Measurements from ENCODE around the gene RAMP3. TPM values are rescaled to one million over a fixed set of nuclear protein-coding genes. Genes with fewer than 3 reads are reported as not detected.

Gene RAMP3
- total and polyA plus RNA-seq, 7 donors, result 9.9 to 18.0 (median 16.3) TPM

- H3K4me3 ChIP-seq, result no peak overlapping the region
- H3K27ac ChIP-seq, result no peak overlapping the region
- ATAC-seq (no peak), DNase-seq (no peak)
- no peaks in the 10 kb centered on the region for H3K36me3 ChIP-seq (ENCODE audit: insufficient read depth in 1 of 2, low read depth in 1 of 2)
- H3K4me1 ChIP-seq, result no peaks in the 10 kb centered on the region
- peaks cover 0 to 39% (median 5%) of the 10 kb centered on the region in 3 donors for H3K27me3 ChIP-seq (ENCODE audit: insufficient read depth in 3 of 3, low read length in 2 of 3)
- TF ChIP-seq CTCF (IDR thresholded peaks at IDR 0.05), result no peak
- 50 to 59% (median 52%) methylated on average over 11 of the region's 11 CpGs for WGBS, 3 donors
- intact Hi-C loops (cut with DNase I), result no loop called here
- H3K9me3 ChIP-seq, result no peaks in the 10 kb centered on the region
Measured at GRCh38 chr7:45216622-45217165, 59.1 kb downstream of the RAMP3 start.

GRCh38 chr7:45217358-45217757 is 59.8 kb downstream of the RAMP3 start:
- H3K27ac ChIP-seq, result no peak overlapping the region
- DNase-seq (no peak), ATAC-seq (no peak)
- no peak overlapping the region for H3K4me3 ChIP-seq
- H3K9me3 ChIP-seq, result no peaks in the 10 kb centered on the region
- no peaks in the 10 kb centered on the region for H3K4me1 ChIP-seq
- peak; percentile 5 for TF ChIP-seq CTCF (IDR thresholded peaks at IDR 0.05)
- 54 to 65% (median 58%) methylated on average over 5 to 6 of the region's 6 CpGs for WGBS, 3 donors
- H3K27me3 ChIP-seq (ENCODE audit: insufficient read depth in 3 of 3, low read length in 2 of 3), result peaks cover 0 to 32% (median 5%) of the 10 kb centered on the region in 3 donors
- intact Hi-C loops (cut with DNase I), result no loop called here
- no peaks in the 10 kb centered on the region for H3K36me3 ChIP-seq (ENCODE audit: insufficient read depth in 1 of 2, low read depth in 1 of 2)

- no peak overlapping the region for H3K4me3 ChIP-seq
- 78 to 85% (median 81%) methylated on average over 12 of the region's 12 CpGs for WGBS, 3 donors
- DNase-seq, result no peak
- H3K9me3 ChIP-seq, result no peaks in the 10 kb centered on the region
- TF ChIP-seq CTCF (IDR thresholded peaks at IDR 0.05), result no peak
- ATAC-seq, result no peak
- intact Hi-C loops (cut with DNase I), result no loop called here
- no peak overlapping the region for H3K27ac ChIP-seq
- H3K27me3 ChIP-seq (ENCODE audit: insufficient read depth in 3 of 3, low read length in 2 of 3), result peaks cover 0 to 22% (median 5%) of the 10 kb centered on the region in 3 donors
- no peaks in the 10 kb centered on the region for H3K4me1 ChIP-seq
- no peaks in the 10 kb centered on the region for H3K36me3 ChIP-seq (ENCODE audit: insufficient read depth in 1 of 2, low read depth in 1 of 2)
Measured at GRCh38 chr7:45219130-45219529, 61.5 kb downstream of the RAMP3 start.

- TF ChIP-seq CTCF (IDR thresholded peaks at IDR 0.05), result no peak
- Histone ChIP-seq H3K9me3 (no peaks in the 10 kb centered on the region), H3K27me3 (ENCODE audit: insufficient read depth in 3 of 3, low read length in 2 of 3) (peaks cover 0 to 14% (median 3%) of the 10 kb centered on the region in 3 donors), H3K4me1 (no peaks in the 10 kb centered on the region), H3K36me3 (ENCODE audit: insufficient read depth in 1 of 2, low read depth in 1 of 2) (no peaks in the 10 kb centered on the region), H3K4me3 (no peak overlapping the region), H3K27ac (no peak overlapping the region)
- 36 to 39% (median 38%) methylated on average over 8 of the region's 8 CpGs for WGBS, 3 donors
- ATAC-seq (no peak), DNase-seq (no peak)
- intact Hi-C loops (cut with DNase I), result no loop called here
Measured at GRCh38 chr7:45219801-45220435, 62.3 kb downstream of the RAMP3 start.

Measured in psoas muscle (tissue), 8 donors.